GM12873 (cell line): Measurements from ENCODE around the gene CIITA.

Source experiments
- CTCF ChIP-seq: IDR thresholded peaks from 2 replicates; pipeline ENCODE4 v1.5.1; 2012; ENCODE audit warnings: low read depth, mild to moderate bottlenecking, moderate library complexity, low read length, control low read depth; ENCODE audit not compliant: insufficient read depth; ENCODE audit errors: missing control alignments

CIITA gene

GRCh38 chr16:10945065-10945787 lies 68.2 kb downstream of the CIITA start:
- TF ChIP-seq CTCF = no peak

- TF ChIP-seq CTCF = no peak
Measured at GRCh38 chr16:10946308-10946707, 69.3 kb downstream of the CIITA start.

GRCh38 chr16:10947211-10947787 lies 70.3 kb downstream of the CIITA start:
- TF ChIP-seq CTCF = no peak

- TF ChIP-seq CTCF = peak; percentile 52
Measured at GRCh38 chr16:10949424-10949970, 72.5 kb downstream of the CIITA start.

- TF ChIP-seq CTCF = no peak
Measured at GRCh38 chr16:10950393-10950792, 73.4 kb downstream of the CIITA start.

GRCh38 chr16:10951026-10951425 lies 74.0 kb downstream of the CIITA start:
- TF ChIP-seq CTCF = no peak

GRCh38 chr16:10954903-10955302 lies 77.9 kb downstream of the CIITA start:
- TF ChIP-seq CTCF = no peak
